Central memory CD8-positive, alpha-beta T cell (primary cell): ENCODE measurements around the gene TFF1.

ENCODE experiments used
- ATAC-seq: fragments of 150-1000 bp; cut with Tn5 transposase; replicated peaks from 2 replicates; pipeline ENCODE4 v1.10.0; 2022; ENCODE audit warnings: mild to moderate bottlenecking, moderate FRiP score, moderate number of reproducible peaks; ENCODE audit not compliant: poor library complexity, severe bottlenecking; ENCODE audit errors: extremely low read depth
- DNase-seq, 2 donors: peaks; one replicate each; pipeline ENCODE4 v3.0.0; 2021; ENCODE audit warnings: low spot score in 2 of 2
- H3K27ac Mint-ChIP-seq: one replicate; pipeline ENCODE4 v1.8.0; 2022; ENCODE audit warnings: low read depth, mild to moderate bottlenecking, moderate library complexity, mixed read lengths
- H3K27me3 Mint-ChIP-seq: one replicate; pipeline ENCODE4 v1.8.0; 2022; ENCODE audit warnings: mixed read lengths
- H3K36me3 Mint-ChIP-seq: one replicate; pipeline ENCODE4 v1.8.0; 2022; ENCODE audit warnings: mild to moderate bottlenecking, moderate library complexity, mixed read lengths; ENCODE audit not compliant: insufficient read depth
- H3K4me1 Mint-ChIP-seq: one replicate; pipeline ENCODE4 v1.8.0; 2022; ENCODE audit warnings: mixed read lengths
- H3K4me3 Mint-ChIP-seq: one replicate; pipeline ENCODE4 v1.8.0; 2022; ENCODE audit warnings: mild to moderate bottlenecking, moderate library complexity, mixed read lengths
- H3K9me3 Mint-ChIP-seq: one replicate; pipeline ENCODE4 v1.8.0; 2022; ENCODE audit warnings: mixed read lengths

TFF1 gene

DNA sequence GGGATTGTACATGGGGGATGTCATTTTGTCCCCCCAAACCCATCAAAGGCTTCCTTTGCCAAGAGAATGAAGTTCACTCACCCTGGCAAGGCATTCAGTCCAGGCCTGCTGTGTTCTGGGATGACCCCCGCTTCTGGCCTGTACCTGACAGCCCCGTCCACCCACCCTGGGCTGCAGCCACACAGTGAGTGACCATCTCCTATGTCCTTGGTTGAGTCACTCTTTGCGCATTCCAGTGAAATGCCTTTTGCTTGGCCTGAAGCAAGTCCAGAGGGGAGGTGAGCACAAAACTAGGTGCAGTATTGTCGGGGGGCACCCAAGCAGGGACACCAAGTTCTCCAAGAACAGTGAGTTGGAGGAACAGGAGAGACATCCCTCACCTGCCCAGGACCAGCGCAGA is 19.3 kb upstream of the TFF1 start:
- no peak for DNase-seq
- no peak for ATAC-seq
- Mint-ChIP-seq H3K27ac (no peak overlapping the region), H3K27me3 (no peaks in the 10 kb centered on the region), H3K36me3 (no peaks in the 10 kb centered on the region), H3K9me3 (peaks cover 12% of the 10 kb centered on the region), H3K4me1 (peaks cover 6% of the 10 kb centered on the region), H3K4me3 (no peak overlapping the region)

DNA sequence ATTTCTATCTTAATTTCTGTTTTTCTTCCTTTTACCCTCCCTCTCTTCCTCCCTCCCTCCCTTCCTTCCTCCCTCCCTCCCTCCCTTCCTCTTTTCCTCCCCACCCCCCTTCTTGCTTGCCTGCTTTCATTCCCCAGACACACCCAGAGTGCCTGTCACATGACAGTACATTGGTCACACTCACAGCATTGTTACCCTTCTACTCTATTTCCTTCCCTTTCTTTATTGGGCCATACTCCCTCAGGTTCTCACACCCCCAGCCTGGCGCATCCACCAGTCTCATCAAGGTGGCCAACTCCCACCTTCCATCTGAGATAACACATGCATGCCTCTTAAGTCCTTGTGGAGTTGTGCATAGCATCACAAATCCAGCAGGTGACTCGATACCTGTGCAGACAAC is 18.7 kb upstream of the TFF1 start:
- DNase-seq (no peak), ATAC-seq (no peak)
- Mint-ChIP-seq H3K27ac (peak overlapping the region; percentile 60), H3K4me3 (no peak overlapping the region), H3K4me1 (peaks cover 6% of the 10 kb centered on the region), H3K9me3 (peaks cover 12% of the 10 kb centered on the region), H3K36me3 (no peaks in the 10 kb centered on the region), H3K27me3 (no peaks in the 10 kb centered on the region)

DNA sequence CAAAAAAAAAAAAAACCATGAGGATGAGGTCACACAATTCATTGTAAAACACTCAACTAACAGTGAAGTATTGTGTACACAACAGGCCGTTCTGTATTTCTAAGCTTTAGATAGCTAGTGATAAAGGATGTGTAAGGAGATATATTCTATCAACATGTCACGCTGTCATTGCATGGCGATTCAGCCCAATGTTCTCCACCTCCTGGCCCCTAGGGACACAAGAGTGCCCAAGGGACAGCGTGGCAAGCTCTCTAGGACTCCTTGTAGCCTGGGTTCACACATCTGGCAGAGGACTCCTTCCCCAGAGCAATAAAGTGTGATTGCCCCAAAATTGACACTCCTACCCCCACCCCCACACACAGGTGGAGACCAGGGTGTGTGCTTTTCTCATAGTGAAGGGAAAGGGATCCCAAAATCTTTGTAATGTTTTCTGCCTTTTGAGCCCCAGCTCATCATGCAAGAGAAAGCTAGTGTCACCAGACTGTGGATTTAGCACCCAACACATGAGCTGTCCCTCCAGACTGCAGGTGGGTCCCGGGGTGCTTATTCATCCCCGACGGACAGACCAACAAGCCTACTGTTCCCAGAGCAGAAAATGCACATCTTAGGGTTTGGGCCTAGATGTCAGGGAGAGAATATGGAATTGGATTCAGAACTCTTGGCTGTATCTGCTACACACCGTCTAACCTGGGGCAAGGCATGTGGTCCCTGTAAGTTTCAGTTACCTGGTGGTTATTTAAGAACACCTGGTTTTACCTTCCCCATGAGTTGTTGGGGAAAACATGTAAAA is 18.0 kb upstream of the TFF1 start:
- peaks cover 12% of the 10 kb centered on the region for H3K9me3 Mint-ChIP-seq
- DNase-seq (no peak), ATAC-seq (no peak)
- no peak overlapping the region for H3K4me3 Mint-ChIP-seq
- no peaks in the 10 kb centered on the region for H3K36me3 Mint-ChIP-seq
- H3K27me3 Mint-ChIP-seq: no peaks in the 10 kb centered on the region
- peaks cover 6% of the 10 kb centered on the region for H3K4me1 Mint-ChIP-seq
- no peak overlapping the region for H3K27ac Mint-ChIP-seq

DNA sequence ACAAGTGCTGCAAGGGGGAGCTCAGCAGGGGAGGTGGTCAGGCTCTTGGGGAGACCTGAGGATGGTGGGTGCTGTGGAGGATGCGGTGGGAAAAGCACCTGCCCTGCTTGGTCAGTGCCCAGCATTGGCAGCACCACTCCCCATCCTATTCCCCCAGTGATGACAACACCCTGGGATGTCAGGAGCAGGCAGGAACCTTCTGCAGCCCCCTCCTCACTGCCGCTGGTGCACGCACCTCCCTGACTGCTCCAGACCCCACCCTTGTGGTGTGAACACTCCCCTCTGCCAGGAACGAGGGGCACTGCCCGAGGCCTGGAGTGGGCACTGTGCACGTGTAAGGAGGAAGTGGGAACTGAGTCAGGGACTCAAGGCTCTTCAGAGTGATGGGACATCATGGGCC is 17.0 kb upstream of the TFF1 start:
- Mint-ChIP-seq H3K9me3 (peaks cover 12% of the 10 kb centered on the region), H3K27me3 (no peaks in the 10 kb centered on the region), H3K4me3 (no peak overlapping the region), H3K27ac (peak overlapping the region; percentile 46), H3K36me3 (no peaks in the 10 kb centered on the region), H3K4me1 (peaks cover 6% of the 10 kb centered on the region)
- DNase-seq: no peak
- ATAC-seq: no peak

DNA sequence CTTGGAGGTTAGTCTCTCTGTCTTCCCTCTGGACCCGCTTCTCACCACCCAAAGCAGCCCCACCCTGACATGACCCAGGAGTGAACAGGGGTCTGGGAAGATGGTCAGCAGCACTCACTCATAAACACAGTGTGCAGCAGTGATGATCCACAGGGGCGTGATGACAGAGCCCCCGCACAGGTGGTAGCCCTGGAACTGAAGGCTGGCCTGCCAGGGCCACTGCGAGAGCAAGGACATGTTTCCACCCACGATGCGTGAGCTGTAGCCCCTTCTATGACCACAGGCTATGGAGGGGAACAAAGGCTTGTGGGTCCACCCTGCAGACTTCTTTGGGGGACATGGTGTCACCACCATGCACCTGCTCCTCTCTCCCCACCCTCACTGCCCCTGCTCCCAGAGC is 16.6 kb upstream of the TFF1 start:
- H3K27me3 Mint-ChIP-seq: no peaks in the 10 kb centered on the region

DNA sequence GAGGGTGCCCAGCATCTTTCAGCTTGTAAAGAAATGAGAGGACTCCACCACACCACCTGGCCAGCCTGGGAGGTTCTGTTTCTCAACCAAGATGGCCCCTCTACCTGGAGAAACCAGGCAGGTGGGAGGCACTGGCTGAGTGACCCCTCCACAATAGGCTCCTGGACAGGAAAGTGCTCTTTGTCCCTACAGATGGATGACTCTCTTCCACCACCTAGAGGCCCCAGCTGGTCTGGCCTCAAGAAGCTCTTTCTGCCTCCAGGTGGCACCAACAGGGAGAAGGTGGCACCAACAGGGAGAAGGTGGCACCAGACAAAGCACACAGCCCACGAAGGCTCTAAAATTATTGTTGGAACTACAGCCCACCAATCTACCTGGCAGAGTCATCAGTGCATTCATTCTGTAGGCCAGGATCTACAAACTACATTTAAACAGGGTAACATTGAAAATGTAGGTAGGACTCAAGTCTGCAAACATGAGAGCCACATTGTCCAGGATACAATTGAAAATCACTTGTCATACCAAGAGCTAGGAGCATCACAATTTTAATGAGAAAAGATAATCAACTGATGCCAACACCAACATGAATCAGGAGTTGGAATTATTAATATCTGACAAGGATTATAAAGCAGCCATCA is 15.1 kb upstream of the TFF1 start:
- Mint-ChIP-seq H3K4me1 (peaks cover 6% of the 10 kb centered on the region), H3K9me3 (peaks cover 12% of the 10 kb centered on the region), H3K27ac (no peak overlapping the region), H3K4me3 (no peak overlapping the region), H3K27me3 (no peaks in the 10 kb centered on the region), H3K36me3 (no peaks in the 10 kb centered on the region)
- ATAC-seq: no peak
- no peak for DNase-seq

More for the DNA sequence above, 16.6 kb upstream of the TFF1 start:
- Mint-ChIP-seq H3K4me3 (no peak overlapping the region), H3K9me3 (peaks cover 12% of the 10 kb centered on the region), H3K36me3 (no peaks in the 10 kb centered on the region), H3K4me1 (peaks cover 6% of the 10 kb centered on the region), H3K27ac (peak overlapping the region; percentile 46)
- DNase-seq: no peak
- no peak for ATAC-seq

DNA sequence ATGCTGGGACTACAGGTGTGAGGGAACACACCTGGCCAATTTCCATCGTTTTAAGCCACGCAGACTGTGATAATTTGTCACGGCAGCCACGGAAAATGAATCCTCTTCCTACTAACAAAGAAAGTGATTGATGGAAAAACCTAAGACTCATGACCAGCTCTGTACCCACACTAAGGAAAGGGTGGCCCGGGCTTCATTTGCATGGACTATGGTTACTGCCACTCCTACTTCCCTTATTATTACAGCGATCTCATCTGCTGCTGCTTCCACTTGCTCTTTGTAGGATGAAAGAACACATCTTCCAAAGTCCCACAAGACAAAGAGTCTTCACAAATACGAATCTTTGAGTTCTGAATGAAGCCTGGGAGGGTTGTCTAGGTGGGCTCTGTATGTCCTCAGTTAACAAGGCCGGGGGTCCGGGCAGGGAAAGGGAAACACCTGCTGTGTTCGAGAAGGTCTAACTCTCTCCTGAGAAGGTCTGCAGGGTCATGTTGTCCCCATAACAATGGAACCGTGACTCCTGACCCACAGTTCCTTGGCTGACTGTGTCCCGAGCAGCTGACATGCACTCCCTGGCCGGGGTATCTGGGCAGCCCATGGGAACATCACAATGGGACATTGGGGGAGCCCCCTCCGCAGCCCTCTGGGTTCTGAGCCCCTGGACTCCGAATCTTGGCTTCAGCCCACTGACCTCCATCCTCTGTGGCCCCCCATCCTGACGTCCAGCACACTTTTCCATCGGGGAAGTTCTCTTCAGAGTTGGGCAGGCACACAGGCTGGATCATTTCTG is 13.3 kb upstream of the TFF1 start:
- Mint-ChIP-seq H3K36me3 (no peaks in the 10 kb centered on the region), H3K4me3 (no peak overlapping the region), H3K27ac (no peak overlapping the region)

DNA sequence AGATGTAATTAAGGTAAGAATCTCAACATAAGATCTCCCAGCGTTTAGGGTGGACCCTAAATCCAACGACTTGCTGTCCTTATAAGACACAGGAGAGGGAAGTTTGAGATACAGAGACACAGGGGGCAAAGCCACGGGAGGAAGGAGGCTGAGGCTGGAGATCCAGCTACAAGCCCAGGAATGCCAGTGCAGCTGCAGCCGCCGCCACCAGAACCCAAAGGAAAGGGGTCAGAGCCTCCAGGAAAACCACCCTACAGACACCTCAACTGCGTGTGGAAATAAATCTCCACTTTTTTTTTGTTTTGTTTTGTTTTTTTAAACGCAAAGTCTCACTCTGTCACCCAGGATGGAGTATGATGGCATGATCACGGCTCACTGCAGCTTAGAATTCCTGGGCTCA is 12.1 kb upstream of the TFF1 start:
- Mint-ChIP-seq H3K4me3 (no peak overlapping the region), H3K27me3 (no peaks in the 10 kb centered on the region), H3K9me3 (peaks cover 8% of the 10 kb centered on the region), H3K27ac (no peak overlapping the region), H3K36me3 (no peaks in the 10 kb centered on the region), H3K4me1 (no peaks in the 10 kb centered on the region)
- DNase-seq: no peak
- no peak for ATAC-seq

More for the DNA sequence above, 13.3 kb upstream of the TFF1 start:
- ATAC-seq (no peak), DNase-seq (no peak)
- H3K27me3 Mint-ChIP-seq: no peaks in the 10 kb centered on the region
- H3K4me1 Mint-ChIP-seq: no peaks in the 10 kb centered on the region
- peaks cover 8% of the 10 kb centered on the region for H3K9me3 Mint-ChIP-seq

DNA sequence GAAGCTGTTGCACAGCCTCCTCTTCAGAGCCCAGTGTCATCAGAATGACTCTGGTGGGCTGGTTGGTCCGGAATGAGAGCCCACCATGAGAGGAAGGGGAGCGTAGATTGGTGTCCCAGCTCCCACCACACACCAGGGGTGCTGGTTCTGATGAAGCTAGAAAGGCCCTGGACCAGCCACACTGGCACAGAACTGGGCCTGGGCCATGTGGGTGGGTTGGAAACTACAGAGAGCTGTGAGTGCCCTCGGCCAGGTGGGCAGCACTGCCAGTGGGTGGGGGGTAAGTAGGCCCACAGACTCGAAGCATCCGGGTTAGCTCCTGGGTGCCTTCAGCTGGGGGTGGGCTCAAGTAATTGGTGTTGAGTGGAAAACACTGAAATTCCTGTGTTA is 11.6 kb upstream of the TFF1 start:
- no peak for ATAC-seq
- Mint-ChIP-seq H3K9me3 (peaks cover 8% of the 10 kb centered on the region), H3K27ac (no peak overlapping the region), H3K36me3 (no peaks in the 10 kb centered on the region), H3K4me1 (no peaks in the 10 kb centered on the region), H3K4me3 (no peak overlapping the region), H3K27me3 (no peaks in the 10 kb centered on the region)
- DNase-seq: no peak

DNA sequence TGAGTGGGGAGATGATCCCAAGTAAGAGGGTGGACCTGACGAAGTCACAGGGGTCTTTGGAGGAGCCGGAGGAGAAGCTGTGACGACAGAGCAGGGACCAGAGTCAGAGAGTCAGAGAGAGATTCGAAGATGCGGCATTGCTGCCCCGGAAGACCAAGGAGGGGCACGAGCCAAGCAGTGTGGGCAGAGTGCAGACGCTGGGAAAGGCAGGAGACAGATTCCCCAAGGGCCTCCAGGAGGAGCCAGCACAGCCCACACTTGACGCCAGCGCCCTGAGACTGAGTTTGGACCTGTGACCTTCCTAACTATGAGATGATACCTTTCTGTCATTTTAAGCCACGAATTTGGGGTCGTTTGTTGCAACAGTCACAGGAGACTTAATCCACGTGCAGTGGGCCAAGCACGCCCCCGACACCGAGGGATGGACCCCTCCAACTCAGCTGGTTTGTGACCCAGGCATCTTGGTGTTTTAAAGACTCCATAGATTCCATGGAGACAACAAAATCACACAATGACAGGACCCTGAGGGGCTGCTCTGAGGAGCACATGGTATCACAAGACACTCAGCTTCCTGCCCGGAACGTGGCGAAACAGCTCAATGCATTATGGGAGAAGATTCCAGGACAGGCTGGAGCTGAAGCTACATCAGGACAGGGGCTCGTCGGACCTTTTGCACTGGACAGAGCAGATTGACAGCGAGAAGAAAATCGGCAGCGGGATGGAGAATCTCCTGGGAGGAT is 11.0 kb upstream of the TFF1 start:
- DNase-seq (no peak), ATAC-seq (no peak)
- Mint-ChIP-seq H3K4me1 (no peaks in the 10 kb centered on the region), H3K27ac (no peak overlapping the region), H3K27me3 (no peaks in the 10 kb centered on the region), H3K36me3 (no peaks in the 10 kb centered on the region), H3K9me3 (peaks cover 8% of the 10 kb centered on the region), H3K4me3 (no peak overlapping the region)

DNA sequence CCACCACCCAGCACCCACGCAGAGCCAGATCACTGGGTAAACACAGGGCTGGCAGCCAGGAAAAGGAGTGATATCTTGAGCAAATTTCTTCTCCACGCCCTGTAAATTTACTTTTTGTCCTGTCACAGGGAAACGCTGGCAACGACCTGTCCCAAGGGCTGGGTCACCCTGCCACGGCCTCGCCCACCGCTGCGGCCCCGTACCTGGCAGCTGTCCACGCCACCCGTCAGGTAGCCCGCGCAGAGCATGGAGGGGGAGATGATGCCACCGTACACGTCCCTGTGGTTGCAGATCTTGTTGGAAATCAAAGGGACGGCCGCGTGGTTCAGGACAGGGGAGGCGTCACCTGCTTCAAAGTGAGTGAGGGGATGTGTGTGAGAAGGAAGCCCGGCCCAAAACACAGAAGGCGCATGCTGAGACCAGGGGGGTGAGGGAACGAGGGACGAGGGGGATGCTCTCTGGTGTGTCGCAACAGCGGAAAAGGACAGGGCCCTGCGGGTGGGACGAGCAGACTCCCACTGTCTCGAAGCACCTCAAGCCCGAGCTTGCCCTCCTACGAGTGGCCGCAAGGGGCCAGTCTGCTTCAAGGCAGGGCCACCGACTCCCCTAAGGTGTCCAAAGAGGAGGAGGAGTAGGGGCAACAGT is 10.1 kb upstream of the TFF1 start:
- no peaks in the 10 kb centered on the region for H3K4me1 Mint-ChIP-seq
- peaks cover under 1% of the 10 kb centered on the region for H3K9me3 Mint-ChIP-seq
- ATAC-seq: no peak
- DNase-seq: no peak
- H3K27me3 Mint-ChIP-seq: no peaks in the 10 kb centered on the region
- H3K4me3 Mint-ChIP-seq: no peak overlapping the region
- H3K36me3 Mint-ChIP-seq: no peaks in the 10 kb centered on the region
- H3K27ac Mint-ChIP-seq: no peak overlapping the region

DNA sequence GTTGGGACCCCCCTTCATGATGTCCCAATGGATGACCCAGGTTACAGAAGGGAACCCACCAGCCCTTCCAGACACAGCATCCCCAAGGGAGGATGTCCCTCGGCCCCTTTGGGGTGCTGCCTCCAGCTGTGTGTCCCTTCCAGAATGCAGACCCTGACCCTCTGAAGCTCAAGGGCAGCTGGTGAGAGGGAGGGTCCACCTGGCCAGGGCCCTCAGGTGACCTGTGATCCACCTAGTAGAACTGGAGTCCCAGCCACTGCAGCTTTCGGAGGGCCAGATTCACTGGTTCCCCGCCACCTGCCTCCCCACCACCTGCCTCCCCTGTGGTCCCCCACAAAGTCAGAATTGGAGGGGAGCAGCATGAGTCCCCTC is 9.6 kb upstream of the TFF1 start:
- no peak overlapping the region for H3K27ac Mint-ChIP-seq
- H3K9me3 Mint-ChIP-seq: no peaks in the 10 kb centered on the region
- peaks cover 3% of the 10 kb centered on the region for H3K27me3 Mint-ChIP-seq
- DNase-seq (no peak), ATAC-seq (no peak)
- no peaks in the 10 kb centered on the region for H3K36me3 Mint-ChIP-seq
- H3K4me1 Mint-ChIP-seq: peaks cover 1% of the 10 kb centered on the region
- no peak overlapping the region for H3K4me3 Mint-ChIP-seq
